Measurements from ENCODE around the gene CASP6. TPM values are rescaled to one million over a fixed set of nuclear protein-coding genes. Genes with fewer than 3 reads are reported as not detected.
A peak's percentile ranks its signal among the peaks of the same experiment; 100 is the strongest.
"Not testable (repeated sequence)": the region's sequence is repeated elsewhere in the genome, so short reads cannot be mapped to it uniquely, and the experiment has no call there.

The CASP6 gene
- total RNA-seq, 1 donor = 56.0 TPM

DNA sequence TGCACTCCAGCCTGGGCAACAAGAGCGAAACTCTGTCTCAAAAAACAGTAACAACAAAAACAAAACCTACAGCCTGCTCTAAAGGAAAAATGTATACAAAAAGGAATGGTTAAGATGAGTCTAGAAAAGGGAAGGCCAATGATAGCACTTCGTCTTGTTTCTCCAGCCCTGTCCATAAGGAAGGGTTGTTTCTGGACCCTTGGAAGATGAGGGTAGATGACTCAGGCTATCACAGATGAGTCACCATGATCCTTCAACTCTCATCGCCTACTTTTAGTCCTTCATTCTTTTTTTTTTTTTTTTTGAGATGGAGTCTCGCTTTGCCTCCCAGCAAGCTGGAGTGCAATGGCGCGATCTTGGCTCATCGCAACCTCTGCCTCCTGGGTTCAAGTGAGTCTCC lies 17.8 kb upstream of the CASP6 start:
- DNase-seq (ENCODE audit: low read depth in 2 of 3, low spot score in 2 of 3) = no peak

DNA sequence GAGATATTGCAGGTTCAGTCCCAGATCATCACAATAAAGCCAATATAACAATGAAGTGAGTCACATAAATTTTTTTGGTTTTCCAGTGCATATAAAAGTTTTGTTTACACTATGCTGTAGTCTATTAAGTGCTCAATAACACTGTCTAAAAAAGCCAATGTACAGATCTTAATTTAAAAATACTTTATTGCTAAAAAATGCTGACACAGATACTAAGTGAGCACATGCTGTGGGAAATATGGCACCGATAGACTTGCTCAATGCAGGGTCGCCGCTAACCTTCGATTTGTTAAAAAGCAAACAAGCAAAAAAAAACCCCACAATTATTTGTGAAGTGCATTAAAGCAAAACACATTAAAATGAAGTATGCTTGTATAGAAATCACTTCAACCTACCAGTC lies 16.4 kb upstream of the CASP6 start:
- DNase-seq (ENCODE audit: low read depth in 2 of 3, low spot score in 2 of 3) = no peak

DNA sequence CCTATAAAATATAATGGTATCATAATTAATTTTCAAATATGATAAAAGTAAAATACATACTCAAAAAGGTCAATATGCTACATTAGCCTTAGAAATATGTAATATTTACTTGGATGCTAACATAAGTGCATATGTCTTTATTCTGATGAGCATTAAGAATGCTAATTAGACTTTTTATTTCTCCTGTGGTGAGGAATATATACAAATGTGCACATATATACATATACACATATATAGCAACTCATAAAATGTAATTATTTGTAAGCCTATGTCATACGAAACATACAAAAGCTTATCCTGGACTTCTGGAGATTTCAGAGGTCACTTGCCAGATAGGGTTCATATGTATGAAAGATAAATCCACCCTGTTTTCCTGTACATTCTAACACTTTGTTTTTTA lies 15.5 kb upstream of the CASP6 start:
- no peak for DNase-seq (ENCODE audit: low read depth in 2 of 3, low spot score in 2 of 3)

DNA sequence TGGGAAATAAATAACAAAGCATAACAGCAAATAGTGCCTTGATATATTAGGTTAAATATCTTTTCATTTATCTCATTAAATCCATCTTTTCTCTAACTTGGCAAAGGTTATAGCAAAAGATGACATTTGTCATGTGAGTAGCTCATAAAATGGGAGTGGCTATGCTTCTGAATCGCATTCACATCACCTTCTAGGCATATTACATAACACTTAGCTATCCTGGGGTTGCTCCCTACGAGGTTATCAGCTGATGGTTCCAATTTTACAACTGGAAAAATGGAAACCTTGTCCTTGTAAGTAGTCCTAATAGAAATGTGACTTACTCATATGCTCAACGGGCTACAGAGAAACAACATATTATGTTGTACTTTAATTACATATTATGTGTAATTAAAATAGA lies 10.3 kb upstream of the CASP6 start:
- DNase-seq (ENCODE audit: low read depth in 2 of 3, low spot score in 2 of 3) = no peak

DNA sequence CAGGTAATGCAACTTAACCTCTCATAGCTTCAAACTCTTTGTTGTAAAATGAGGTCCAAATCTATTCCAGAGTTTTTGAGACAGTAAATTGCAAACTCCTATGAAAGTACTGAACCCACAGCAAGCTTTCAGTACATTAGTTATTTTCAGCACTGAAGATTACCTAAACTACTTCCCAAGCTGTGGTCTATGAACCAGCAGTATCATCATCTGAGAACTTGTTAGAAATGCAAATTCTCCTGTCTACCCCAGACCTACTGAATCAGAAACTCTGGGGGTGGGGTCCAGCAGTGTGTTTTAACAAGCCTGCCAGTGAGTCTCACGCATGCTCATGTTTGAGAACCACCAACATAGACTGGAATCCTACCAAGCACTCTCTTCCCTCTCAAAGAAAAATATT lies 5.7 kb upstream of the CASP6 start:
- DNase-seq (ENCODE audit: low read depth in 2 of 3, low spot score in 2 of 3) = no peak

DNA sequence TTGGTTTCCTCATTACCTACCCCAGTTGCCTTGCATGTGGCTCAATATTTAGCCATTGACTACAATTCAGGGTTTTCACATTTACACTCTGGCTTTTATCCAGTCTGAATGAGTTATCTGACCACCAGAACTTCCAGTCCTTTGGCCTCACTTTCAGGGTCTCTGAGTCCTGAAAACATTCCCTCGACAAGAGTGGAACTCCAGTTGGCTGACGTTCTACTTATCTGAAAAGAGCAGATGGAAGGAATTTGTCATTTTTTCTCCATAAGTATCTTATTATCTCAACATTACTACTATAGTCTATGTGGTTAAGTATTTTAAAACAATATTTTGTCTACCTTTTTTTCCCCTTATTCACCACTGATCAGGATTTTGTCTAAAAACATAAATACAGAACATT lies 5.2 kb upstream of the CASP6 start:
- no peak for DNase-seq (ENCODE audit: low read depth in 2 of 3, low spot score in 2 of 3)

DNA sequence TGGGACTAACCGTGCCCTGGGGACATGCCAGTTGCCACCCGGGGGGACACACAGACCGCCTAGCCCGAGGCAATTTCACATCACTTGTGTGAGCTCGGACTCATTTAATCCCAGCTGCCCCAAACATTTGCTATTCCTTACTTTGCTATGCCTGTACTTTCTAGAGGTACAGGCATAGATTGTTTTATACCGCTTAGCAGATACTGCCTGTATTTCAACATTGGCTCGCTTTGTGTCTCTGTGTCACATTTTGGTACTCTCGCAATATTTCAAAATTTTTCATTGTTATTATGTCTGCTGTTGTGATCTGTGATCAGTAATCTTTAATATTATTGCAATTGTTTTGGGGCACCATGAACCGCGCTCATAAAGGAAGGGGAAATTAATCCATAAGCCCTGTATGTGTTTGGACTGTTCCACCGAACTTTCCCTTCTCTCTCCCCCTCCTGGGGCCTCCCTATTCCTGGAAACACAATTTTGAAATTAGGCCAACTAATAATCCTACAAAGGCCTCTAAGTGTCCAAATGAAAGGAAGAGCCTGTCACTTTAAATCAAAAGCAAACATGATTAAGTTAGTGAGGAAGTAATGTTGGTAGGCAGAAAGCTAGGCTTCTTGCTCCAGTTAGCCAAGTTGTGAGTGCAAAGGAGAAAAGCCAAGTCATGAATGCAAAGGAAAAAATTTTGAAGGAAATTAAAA lies 568 bp upstream of the CASP6 start:
- peak in 1 of 3 donors; percentile 29 for DNase-seq (ENCODE audit: low read depth in 2 of 3, low spot score in 2 of 3)

DNA sequence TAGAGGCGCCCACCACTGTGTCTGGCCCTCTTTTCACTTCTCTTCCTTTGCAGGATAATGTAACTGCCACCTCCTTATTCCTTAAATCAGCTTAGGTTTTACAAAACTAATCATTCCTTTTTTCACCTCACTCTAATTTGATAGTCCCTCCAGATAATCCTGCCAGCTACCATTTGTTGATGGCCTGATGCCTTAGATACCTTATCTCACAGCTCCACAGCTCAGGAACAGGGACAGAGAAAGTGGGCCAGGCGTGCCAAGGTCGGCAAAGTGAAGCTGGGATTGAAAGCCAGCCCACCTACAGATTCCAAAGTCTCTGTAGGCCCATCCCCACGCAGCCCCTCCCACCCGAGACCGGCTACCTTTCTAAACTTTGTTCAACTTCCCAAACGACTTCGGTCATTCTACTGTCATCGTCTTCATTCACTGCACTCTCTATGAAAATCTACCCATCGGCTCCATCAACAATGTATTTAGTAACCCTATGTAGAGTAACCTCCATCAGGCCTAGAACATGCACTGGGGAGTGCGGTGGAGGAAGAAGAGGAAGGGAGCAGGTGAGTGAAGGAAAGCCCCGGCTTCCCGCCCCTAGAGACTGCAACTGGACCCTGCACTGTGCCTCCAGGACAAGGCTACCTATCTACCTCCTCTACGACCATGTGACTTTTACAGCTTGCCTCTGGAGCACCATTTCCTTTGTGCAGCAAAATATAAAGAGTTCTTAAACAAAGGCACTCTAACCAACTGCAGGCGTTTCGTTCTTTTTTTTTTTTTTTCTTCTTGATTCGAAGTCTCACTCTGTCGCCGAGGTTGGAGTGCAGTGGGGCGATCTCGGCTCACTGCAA lies 1.5 kb downstream of the CASP6 start:
- peak in 1 of 3 donors; percentile 12 for DNase-seq (ENCODE audit: low read depth in 2 of 3, low spot score in 2 of 3)

DNA sequence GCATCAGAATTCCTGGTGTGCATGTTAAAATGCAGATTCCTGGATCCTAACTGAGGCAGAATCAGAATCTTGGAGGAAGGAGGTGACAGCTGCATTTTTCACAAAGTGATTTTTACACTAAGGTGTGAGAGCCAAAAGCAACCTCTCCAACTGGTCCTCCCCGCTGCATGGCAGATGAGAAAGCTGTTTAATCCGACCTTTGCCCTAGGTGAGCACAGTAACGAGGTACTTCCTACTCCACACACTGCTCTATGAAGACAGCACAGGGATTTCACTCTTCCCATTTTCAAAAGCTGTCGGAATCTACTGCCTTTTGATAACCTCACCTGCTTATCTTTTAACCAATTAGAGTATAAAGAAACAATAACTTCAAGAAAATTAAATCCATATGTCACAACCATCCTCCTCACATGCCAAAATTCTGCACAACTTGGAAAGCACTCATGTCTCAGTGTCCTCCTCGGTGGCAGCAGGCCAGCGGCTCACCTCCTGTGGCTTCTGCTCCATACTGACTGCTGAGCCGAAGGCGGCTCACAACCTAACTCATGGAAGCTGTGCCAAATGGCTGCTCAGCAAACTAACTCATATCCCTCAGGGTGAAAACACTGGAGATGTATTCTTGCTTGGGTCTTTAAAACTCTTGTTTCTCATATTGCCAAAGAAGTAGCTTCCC lies 3.6 kb downstream of the CASP6 start:
- DNase-seq (ENCODE audit: low read depth in 2 of 3, low spot score in 2 of 3) = no peak

DNA sequence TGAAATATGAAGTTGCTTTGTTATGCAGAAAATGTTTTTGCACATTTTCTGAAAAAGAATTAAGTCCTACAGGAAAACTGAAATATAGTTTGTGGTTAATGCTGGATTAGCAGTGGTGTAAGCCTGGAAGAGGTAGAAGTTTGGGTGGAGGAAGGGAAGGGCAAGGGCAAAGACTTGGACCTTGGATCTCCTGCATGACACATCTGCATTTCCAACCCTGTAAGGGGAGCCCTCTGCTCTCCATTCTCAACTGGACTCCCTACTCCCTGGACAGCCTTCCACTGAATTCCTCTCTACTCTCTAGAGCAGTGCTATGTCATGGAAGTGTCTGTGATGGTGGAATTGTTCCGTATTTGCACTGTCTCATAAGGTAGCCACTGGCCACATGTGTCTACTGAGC lies 4.6 kb downstream of the CASP6 start:
- DNase-seq (ENCODE audit: low read depth in 2 of 3, low spot score in 2 of 3) = no peak

DNA sequence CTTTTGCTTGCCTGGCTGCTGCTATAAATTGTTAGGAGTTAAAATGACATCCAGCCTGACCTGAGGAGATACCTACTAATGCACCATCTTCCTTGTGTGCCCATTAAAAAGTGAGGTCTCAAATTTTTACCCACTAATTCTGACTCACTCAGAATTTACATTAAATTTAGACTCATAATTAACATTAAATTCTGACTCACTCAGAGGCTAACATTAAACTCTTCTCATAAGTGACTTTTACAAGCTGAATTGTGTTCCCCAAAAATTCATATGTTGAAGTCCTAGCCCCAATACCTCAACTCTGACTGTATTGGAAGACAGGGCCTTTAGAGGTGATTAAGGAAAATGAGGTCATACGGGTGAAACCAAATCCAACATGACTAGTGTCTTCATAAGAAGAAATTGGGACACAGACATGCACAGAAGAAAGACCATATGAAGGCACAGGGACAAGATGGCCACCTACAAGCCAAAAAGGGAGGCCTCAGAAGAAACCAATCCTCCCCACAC lies 11.8 kb downstream of the CASP6 start:
- no peak for DNase-seq (ENCODE audit: low read depth in 2 of 3, low spot score in 2 of 3)

DNA sequence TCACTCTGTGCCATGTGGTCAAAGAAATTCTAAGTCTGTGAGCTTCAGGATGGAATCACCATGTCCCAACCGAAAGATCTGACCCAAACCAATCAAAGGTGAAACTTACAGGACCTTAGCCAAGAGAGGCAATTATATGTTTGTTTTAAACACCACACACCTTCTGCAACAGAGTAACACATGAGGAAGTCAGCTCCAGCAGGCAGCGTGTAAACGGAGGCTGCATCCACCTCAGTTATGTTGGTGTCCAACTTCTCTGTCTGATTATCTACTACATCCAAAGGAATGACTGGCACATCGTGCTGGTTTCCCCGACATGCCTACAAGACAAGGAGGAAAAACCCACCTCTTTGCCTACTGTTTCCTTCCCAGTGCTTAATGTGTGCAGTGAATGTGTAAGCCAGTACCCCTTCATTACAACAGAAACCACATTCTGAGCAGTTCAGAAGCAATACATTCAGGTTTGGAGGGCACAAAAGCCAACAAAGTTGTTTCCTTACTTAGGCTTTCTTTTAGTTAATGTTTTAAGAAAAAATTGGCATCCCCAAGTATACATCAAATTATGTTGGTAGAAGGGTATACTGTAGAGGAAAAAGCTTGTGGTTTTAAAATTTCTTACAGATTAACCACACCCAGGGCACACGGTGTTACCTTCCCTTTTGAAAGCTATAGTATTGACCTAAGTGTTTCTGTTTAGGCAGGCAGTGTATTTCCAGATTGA lies 12.4 kb downstream of the CASP6 start:
- DNase-seq (ENCODE audit: low read depth in 2 of 3, low spot score in 2 of 3) = no peak

DNA sequence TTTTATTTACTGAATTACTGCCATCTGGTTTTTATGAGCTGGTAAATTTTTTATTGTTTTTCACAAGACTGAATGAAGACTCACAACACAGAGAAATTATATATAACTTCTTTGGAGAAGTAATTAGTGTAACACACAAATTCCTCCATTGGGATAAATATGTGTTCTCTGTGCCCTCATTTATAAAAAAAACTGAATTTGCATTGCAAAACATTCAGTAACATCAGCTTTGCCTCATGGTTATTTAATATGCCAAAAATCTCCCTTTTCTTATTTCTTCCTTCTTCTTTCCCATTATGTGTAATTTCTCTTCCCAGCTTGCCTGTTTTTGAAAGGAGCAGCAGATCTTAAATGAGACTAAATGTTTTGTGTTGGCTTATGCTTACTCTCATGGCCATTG lies 18.5 kb downstream of the CASP6 start:
- DNase-seq (ENCODE audit: low read depth in 2 of 3, low spot score in 2 of 3) = no peak

DNA sequence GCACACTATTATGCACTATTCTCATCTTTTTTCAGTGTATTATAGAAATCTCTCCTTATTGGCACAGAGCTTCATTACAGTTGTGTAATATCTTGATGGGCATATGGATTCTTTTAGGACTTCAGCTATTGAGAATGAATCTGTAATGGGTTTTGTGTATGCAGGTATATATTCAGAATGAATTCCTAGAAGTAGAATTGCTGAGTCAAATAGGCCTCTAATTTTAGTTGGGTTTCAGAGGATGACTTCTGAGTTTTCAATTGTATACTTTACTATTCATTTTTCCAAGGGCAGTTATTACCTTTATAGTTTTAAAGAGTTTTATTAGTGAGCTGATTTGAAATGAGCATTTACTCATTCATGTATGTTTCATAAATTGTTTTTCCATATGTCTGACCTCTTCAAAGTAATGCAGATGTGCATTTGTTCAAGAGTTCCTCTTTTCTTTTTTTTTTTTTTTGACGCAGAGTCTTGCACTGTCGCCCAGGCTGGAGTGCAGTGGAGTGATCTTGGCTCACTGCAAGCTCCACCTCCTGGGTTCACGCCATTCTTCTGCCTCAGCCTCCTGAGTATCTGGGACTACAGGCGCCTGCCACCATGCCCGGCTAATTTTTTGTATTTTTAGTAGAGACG lies 19.5 kb downstream of the CASP6 start:
- no peak for DNase-seq (ENCODE audit: low read depth in 2 of 3, low spot score in 2 of 3)

DNA sequence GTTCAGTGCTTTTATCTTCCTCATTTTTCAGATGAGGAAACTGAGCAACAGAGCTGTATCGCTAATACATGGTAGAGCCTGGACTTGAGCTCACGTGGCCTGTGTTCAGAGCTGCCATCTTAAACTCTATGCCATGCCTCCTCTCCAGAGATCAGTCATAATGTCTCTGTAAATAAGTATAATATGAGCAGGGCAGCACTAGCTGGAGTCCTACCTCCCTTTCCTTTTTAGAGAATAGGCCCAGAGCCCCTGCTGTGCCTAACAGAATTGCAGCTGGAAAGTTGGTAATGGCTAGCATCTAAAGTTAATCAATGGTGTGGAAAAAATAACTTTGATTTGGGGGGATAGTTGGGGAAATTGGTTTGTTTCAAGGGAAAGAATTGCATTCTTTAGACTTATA lies 20.4 kb downstream of the CASP6 start:
- no peak for DNase-seq (ENCODE audit: low read depth in 2 of 3, low spot score in 2 of 3)

DNA sequence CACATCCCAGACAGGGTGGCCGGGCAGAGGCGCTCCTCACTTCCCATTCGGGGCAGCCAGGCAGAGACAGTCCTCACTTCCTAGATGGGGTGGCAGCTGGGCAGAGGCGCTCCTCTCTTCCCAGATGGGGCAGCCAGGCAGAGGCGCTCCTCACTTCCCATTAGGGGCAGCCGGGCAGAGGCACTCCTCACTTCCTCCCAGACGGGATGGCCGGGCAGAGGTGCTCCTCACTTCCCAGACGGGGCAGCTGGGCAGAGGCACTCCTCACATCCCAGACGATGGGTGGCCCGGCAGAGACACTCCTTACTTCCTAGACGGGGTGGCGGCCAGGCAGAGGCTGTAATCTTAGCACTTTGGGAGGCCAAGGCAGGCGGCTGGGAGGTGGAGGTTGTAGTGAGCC lies 24.3 kb downstream of the CASP6 start:
- DNase-seq (ENCODE audit: low read depth in 2 of 3, low spot score in 2 of 3) = not testable (repeated sequence)

DNA sequence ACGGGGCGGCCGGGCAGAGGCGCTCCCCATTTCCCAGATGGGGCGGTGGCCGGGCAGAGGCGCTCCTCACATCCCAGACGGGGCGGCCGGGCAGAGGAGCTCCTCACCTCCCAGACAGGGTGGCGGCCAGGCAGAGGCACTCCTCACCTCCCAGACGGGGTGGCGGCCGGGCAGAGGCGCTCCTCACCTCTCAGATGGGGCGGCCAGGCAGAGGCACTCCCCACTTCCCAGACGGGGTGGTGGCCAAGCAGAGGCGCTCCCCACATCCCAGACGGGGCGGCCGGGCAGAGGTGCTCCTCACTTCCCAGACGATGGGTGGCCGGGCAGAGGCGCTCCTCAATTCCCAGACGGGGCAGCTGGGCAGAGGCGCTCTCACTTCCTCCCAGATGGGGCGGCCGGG lies 24.8 kb downstream of the CASP6 start:
- DNase-seq (ENCODE audit: low read depth in 2 of 3, low spot score in 2 of 3) = not testable (repeated sequence)

DNA sequence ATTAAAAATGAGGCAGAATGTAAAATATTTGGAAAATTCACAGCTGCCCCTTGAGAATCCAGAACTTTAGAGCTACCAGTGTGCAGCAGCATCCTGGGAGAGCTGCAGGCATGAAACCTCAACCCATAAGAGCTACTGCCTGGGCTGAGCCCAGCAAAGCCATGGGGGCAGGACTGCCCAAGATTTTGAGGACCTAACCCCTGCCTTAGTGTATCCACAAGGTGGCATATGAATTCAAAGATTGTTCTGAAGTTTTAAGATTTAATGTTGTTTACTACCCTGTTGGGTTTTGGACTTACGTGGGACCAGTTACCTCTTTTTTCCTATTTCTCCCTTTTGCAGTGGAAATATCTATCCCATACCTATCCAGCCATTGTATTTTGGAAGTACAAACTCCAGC lies 26.4 kb downstream of the CASP6 start:
- peak in 1 of 3 donors; percentile 19 for DNase-seq (ENCODE audit: low read depth in 2 of 3, low spot score in 2 of 3)

DNA sequence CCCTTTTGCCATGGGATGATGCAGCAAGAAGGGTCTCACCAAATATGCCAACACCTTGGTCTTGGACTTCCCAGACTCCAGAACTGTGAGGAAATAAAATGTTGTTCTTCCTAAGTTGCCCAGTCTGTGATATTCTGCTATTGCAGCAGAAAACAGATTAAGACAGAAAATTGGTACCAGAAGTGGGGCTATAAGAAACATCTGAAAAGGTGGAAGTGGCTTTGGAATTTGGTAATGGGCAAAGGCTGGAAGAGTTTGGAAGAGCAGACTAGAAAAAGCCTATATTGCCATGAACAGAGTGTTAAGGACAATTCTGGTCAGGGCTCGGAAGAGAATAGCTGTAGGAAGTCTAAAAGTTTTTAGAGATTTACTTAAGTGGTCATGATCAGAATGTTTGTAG lies 27.4 kb downstream of the CASP6 start:
- DNase-seq (ENCODE audit: low read depth in 2 of 3, low spot score in 2 of 3) = no peak

DNA sequence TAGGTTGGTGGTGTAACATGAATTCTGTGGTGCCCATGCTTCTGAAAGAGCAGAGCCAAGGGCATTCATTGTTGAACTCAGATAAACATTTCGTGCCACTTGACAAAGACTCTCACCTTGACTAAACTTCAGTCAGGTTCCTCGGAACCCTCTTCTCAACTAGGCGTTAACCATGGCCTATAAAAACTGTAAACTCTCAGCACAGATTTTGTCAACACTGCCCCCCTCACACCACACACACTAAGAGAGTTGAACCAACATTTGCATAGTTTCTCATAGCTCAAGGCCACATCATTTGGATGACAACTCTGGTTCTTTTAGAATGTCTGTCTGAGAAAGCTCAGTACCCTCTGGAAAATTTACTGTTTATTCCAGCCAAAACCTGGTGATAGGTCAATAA lies 28.1 kb downstream of the CASP6 start:
- DNase-seq (ENCODE audit: low read depth in 2 of 3, low spot score in 2 of 3) = no peak

Measured in hematopoietic multipotent progenitor cell (in vitro differentiated cells).